Measurements from ENCODE around the gene LRP1B.
"Not testable (repeated sequence)": the region's sequence is repeated elsewhere in the genome, so short reads cannot be mapped to it uniquely, and the experiment has no call there.

The LRP1B gene

GRCh38 chr2:141887363-141887762, 243.5 kb downstream of the LRP1B start:
- no peak for TF ChIP-seq ZNF274 (IDR thresholded peaks at IDR 0.05; ENCODE audit: low read depth, low read length)
- H3K4me3 ChIP-seq (ENCODE audit: low read length), result no peak overlapping the region

- TF ChIP-seq ZNF274 (IDR thresholded peaks at IDR 0.05; ENCODE audit: low read depth, low read length), result no peak
- H3K4me3 ChIP-seq (ENCODE audit: low read length), result no peak overlapping the region
These were observed 252.8 kb downstream of the LRP1B start for GRCh38 chr2:141878016-141878415.

GRCh38 chr2:141871913-141872634, 258.7 kb downstream of the LRP1B start:
- H3K4me3 ChIP-seq (ENCODE audit: low read length), result no peak overlapping the region
- TF ChIP-seq ZNF274 (IDR thresholded peaks at IDR 0.05; ENCODE audit: low read depth, low read length), result no peak

- H3K4me3 ChIP-seq (ENCODE audit: low read length), result no peak overlapping the region
- TF ChIP-seq ZNF274 (IDR thresholded peaks at IDR 0.05; ENCODE audit: low read depth, low read length), result no peak
These were observed 261.2 kb downstream of the LRP1B start for GRCh38 chr2:141869572-141869971.

GRCh38 chr2:141863964-141864363, 266.9 kb downstream of the LRP1B start:
- H3K4me3 ChIP-seq (ENCODE audit: low read length), result no peak overlapping the region
- TF ChIP-seq ZNF274 (IDR thresholded peaks at IDR 0.05; ENCODE audit: low read depth, low read length), result no peak

GRCh38 chr2:141856215-141856919, 274.4 kb downstream of the LRP1B start:
- H3K4me3 ChIP-seq (ENCODE audit: low read length), result no peak overlapping the region
- no peak for TF ChIP-seq ZNF274 (IDR thresholded peaks at IDR 0.05; ENCODE audit: low read depth, low read length)

GRCh38 chr2:141848191-141848590, 282.6 kb downstream of the LRP1B start:
- no peak for TF ChIP-seq ZNF274 (IDR thresholded peaks at IDR 0.05; ENCODE audit: low read depth, low read length)
- H3K4me3 ChIP-seq (ENCODE audit: low read length), result no peak overlapping the region

- TF ChIP-seq ZNF274 (IDR thresholded peaks at IDR 0.05; ENCODE audit: low read depth, low read length), result no peak
- H3K4me3 ChIP-seq (ENCODE audit: low read length), result no peak overlapping the region
These were observed 286.6 kb downstream of the LRP1B start for GRCh38 chr2:141844231-141844630.

GRCh38 chr2:141835103-141835502, 295.7 kb downstream of the LRP1B start:
- no peak overlapping the region for H3K4me3 ChIP-seq (ENCODE audit: low read length)
- no peak for TF ChIP-seq ZNF274 (IDR thresholded peaks at IDR 0.05; ENCODE audit: low read depth, low read length)

- no peak for TF ChIP-seq ZNF274 (IDR thresholded peaks at IDR 0.05; ENCODE audit: low read depth, low read length)
- no peak overlapping the region for H3K4me3 ChIP-seq (ENCODE audit: low read length)
These were observed 302.1 kb downstream of the LRP1B start for GRCh38 chr2:141828761-141829160.

GRCh38 chr2:141824790-141825189, 306.0 kb downstream of the LRP1B start:
- no peak for TF ChIP-seq ZNF274 (IDR thresholded peaks at IDR 0.05; ENCODE audit: low read depth, low read length)
- no peak overlapping the region for H3K4me3 ChIP-seq (ENCODE audit: low read length)

- no peak for TF ChIP-seq ZNF274 (IDR thresholded peaks at IDR 0.05; ENCODE audit: low read depth, low read length)
- no peak overlapping the region for H3K4me3 ChIP-seq (ENCODE audit: low read length)
These were observed 309.9 kb downstream of the LRP1B start for GRCh38 chr2:141820893-141821292.

- H3K4me3 ChIP-seq (ENCODE audit: low read length), result not testable (repeated sequence)
These were observed 315.5 kb downstream of the LRP1B start for GRCh38 chr2:141815320-141815719.

- TF ChIP-seq ZNF274 (IDR thresholded peaks at IDR 0.05; ENCODE audit: low read depth, low read length), result no peak
- no peak overlapping the region for H3K4me3 ChIP-seq (ENCODE audit: low read length)
These were observed 316.7 kb downstream of the LRP1B start for GRCh38 chr2:141814150-141814549.

GRCh38 chr2:141810148-141810547, 320.7 kb downstream of the LRP1B start:
- TF ChIP-seq ZNF274 (IDR thresholded peaks at IDR 0.05; ENCODE audit: low read depth, low read length), result no peak

More at GRCh38 chr2:141810148-141810547, 320.7 kb downstream of the LRP1B start:
- H3K4me3 ChIP-seq (ENCODE audit: low read length), result no peak overlapping the region

Measured in GM08714 (cell line).